ENCODE measurements around the gene REEP2.
"Not testable (repeated sequence)": the region's sequence is repeated elsewhere in the genome, so short reads cannot be mapped to it uniquely, and the experiment has no call there.

Gene REEP2, protein sequence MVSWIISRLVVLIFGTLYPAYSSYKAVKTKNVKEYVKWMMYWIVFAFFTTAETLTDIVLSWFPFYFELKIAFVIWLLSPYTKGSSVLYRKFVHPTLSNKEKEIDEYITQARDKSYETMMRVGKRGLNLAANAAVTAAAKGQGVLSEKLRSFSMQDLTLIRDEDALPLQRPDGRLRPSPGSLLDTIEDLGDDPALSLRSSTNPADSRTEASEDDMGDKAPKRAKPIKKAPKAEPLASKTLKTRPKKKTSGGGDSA

DNA sequence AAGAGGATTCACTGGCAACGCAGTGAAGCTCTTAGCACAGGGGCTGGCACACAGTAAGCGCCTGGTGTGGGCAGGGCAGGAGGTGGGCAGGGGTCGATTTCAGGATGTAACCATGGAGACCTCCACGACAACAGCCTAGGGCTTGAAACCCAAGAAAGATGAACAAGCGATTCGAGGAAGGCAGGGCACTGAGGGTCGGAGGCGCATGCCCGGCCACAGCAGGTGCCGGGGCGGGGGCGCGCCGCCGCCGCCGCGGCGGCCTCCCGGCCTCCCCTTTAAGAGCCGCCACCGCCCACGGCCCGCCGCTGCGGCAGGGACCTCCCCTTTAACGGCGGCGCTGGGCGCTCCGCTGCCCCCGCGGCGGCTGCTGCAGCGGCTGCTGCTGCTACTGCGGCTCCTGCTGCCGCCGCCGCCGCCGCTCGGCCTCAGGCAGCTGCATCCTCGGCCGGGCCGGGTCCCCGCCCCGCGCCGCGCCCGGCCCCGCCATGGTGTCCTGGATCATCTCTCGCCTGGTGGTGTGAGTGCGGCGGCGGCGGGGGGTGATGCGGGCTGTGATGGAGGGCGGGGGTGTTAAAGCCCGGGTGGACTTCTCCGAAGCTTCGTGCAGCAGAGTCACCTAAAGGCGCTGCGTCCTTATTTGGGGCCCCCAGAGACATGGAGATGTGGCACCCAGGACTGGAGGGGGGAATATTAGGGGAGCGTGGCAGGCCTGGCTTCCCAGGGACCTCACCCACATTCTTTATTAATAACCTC is at the start of gene REEP2:
Gene REEP2, plus strand, starts transcription at position 334 of the 753 bp plus-strand sequence. Its CDS starts 152 bp downstream, at position 486.
- DNase-seq (ENCODE audit: low read depth): no peak
- H3K4me3 ChIP-seq (ENCODE audit: low read depth, low read length): peak within 1 kb of the TSS; percentile 67

DNA sequence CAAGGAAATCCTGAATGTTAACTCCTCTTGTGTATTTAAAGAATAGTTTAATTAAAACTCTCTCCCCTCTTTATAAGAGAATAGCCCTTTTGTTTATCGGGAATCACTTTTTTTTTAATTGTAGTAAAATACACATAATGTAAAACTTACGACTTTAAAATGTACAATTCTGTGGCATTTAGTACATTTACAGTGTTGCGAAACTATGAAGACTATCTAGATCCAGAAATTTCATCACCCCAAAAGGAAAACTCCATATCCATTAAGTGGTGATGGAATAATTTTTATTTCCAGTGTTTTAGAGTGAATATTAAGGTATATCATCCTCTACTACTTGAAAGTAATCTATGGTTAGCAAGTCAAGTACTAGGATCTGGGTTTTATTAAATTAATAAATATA is 49.5 kb upstream of the REEP2 start:
- H3K4me3 ChIP-seq (ENCODE audit: low read depth, low read length): no peak overlapping the region
- DNase-seq (ENCODE audit: low read depth): no peak

DNA sequence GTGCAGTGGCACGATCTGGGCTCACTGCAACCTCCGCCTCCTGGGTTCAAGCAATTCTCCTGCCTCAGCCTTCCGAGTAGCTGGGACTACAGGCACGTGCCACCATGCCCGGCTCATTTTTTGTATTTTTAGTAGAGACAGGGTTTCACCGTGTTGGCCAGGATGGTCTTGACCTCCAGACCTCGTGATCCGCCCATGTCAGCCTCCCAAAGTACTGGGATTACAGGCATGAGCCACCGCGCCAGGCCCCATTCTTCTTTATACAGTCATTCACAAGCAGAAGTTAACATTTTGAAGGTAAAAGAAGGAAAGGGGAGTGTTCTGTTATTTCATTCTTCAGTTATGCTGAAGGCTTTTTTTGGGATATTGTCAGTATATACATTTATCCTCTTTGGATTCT is 48.9 kb upstream of the REEP2 start:
- DNase-seq (ENCODE audit: low read depth); H3K4me3 ChIP-seq (ENCODE audit: low read depth, low read length): not testable (repeated sequence)

DNA sequence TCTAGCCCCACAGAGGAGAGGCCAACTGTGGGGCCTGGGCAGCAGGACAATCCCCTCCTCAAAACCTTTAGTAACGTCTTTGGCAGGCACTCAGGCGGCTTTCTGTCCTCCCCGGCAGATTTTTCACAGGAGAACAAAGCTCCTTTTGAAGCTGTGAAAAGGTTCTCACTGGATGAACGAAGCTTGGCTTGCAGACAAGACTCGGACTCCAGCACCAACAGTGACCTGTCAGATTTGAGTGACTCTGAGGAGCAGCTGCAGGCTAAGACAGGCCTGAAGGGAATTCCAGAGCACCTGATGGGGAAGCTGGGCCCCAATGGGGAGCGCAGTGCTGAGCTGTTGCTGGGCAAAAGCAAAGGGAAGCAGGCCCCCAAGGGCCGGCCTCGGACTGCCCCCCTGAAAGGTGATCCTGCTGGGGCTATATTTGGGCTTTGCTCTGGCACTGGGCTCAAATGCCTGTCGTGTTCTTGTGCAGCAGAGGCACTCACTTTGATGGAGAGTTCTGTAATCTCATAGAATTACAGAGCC is 46.9 kb upstream of the REEP2 start:
- peak; percentile 6 for DNase-seq (ENCODE audit: low read depth)

DNA sequence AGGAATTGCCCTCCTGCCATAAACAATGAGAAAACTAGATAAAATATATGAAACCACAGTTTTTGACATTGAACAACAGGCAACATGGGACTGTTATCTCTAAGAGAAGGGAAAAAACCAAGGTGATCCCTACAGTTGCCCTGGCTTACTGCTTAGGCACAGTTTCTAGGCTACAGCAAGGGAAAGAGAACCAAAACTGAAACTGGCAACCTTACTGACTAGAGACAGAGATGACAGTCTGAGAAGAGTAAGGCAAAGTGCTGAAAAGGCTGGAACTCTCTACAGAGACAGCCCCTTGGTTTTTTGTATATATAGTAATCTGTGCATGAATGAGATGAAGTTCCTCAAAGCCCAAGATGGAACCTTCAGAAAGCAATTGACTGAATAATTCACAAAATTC is 36.2 kb upstream of the REEP2 start:
- H3K4me3 ChIP-seq (ENCODE audit: low read depth, low read length): no peak overlapping the region
- no peak for DNase-seq (ENCODE audit: low read depth)

More for the DNA sequence above, 46.9 kb upstream of the REEP2 start:
- H3K4me3 ChIP-seq (ENCODE audit: low read depth, low read length): no peak overlapping the region

DNA sequence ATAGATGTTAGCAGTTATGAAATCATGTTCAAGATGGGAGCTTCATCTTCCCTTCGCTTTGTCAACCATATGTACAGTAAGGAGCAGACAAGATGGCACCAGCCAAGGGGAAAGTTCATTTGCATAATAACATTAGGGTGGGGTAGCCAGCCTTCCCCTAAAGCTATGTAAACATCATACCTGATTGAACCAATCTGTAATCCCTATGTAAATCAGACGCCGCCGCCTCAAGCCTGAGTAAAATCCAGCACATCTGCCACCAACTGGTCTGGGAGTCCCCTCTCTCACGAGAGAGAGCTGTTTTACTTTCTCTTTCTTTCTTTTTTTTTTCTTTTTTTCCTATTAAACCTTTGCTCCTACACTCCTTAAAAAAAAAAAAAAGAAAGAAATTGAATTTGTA is 30.8 kb upstream of the REEP2 start:
- H3K4me3 ChIP-seq (ENCODE audit: low read depth, low read length): no peak overlapping the region
- DNase-seq (ENCODE audit: low read depth): no peak

- H3K4me3 ChIP-seq (ENCODE audit: low read depth, low read length); DNase-seq (ENCODE audit: low read depth): not testable (repeated sequence)
Observed at GRCh38 chr5:138410996-138411640, 27.7 kb upstream of the REEP2 start.

DNA sequence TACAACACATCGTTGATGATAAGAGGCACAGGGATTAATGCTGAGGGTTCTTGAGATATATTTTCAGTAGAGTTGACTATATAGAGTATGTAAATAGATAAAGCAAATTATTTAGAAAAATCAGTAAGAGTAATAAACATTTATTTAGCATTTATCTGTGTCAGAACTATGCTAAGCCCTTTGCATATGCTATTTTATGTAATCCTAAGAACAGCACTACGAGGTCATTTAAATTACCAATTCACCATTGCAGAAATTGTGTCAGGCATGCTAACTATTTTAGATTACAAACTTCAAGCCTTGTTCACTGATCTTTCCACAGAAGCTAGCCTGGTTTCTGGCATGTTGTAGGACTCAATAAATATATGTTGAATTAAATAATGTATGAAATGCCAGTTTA is 20.4 kb upstream of the REEP2 start:
- no peak for DNase-seq (ENCODE audit: low read depth)
- H3K4me3 ChIP-seq (ENCODE audit: low read depth, low read length): no peak overlapping the region

DNA sequence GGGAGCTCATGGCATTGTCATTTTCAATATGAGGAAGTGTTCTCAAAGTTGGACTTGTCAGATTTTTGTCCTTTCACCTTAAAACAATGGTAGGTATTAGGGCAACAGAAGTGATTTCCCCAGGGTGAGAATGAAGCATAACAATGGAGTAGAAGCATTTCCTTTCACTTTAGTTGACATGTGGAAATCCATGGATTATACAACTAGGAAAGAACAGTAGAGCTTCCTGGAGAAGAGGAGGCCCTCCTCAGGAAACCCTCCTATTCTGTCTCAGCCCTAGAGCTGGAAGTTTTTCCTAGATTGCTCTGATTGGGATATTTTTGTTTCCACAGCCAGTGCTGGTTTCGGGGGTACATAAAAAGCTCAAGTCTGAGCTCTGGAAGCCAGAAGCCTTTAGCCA is 13.8 kb upstream of the REEP2 start:
- DNase-seq (ENCODE audit: low read depth): no peak
- H3K4me3 ChIP-seq (ENCODE audit: low read depth, low read length): no peak overlapping the region

DNA sequence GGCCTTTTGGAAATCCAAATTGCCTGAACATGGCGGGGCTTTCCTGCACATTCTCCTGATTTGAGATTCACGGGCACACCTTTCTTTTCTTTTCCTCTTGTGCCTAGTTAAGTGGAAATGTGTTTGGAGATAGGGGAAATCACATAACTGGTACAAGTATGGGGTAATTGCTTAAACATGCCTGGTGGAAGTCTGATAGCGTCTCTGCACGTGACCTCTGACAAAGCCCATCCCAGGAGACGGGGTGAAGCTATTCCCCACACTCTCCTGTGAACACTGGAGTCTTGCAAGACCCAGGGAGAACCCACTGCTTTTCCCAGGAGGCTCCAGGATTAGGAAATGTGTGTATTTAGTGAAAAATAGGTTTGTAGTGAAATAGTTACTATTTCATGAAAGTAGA is 2.9 kb upstream of the REEP2 start:
- H3K4me3 ChIP-seq (ENCODE audit: low read depth, low read length): no peak overlapping the region
- DNase-seq (ENCODE audit: low read depth): no peak

- no peak for DNase-seq (ENCODE audit: low read depth)
Observed at GRCh38 chr5:138438003-138438723, 694 bp upstream of the REEP2 start.

DNA sequence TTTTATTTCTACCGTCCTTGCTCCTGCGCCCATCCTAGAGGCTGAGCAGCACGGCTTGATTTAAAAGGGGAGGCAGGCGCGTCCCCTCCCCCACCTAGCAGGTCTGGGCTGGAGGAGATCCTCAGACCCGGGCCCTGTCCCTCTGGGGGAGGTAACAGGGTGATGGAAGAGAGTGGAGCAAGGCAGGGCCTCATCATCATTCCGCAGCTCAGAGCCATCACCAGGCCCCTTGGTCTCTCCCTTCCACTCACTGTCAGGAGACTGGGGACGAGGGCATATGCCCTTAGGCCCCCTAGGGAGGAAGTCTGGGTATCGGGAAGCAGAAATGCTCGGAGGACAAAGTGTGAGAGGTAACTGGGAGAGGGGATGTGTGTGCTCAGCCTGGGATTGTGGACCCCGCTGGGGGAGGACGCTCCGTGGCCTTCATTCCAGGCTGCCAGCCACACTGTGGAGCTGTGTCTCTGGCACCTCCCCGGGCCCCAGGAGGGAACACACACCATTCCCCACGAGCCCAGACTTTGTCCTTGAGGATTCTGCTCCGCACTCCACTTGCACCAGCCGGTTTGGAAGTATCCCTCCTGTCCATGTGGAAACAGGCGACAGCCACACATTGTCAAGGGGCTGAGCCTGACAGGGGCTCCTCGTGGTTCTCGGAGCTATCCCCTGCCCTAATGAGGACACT is 761 bp downstream of the REEP2 start:
- peak overlapping the region; percentile 67 for H3K4me3 ChIP-seq (ENCODE audit: low read depth, low read length)
- DNase-seq (ENCODE audit: low read depth): no peak

More at GRCh38 chr5:138438003-138438723, 694 bp upstream of the REEP2 start:
- H3K4me3 ChIP-seq (ENCODE audit: low read depth, low read length): peak overlapping the region; percentile 67

- DNase-seq (ENCODE audit: low read depth): no peak
- peak overlapping the region; percentile 67 for H3K4me3 ChIP-seq (ENCODE audit: low read depth, low read length)
Observed at GRCh38 chr5:138440159-138441073, 1.6 kb downstream of the REEP2 start.

DNA sequence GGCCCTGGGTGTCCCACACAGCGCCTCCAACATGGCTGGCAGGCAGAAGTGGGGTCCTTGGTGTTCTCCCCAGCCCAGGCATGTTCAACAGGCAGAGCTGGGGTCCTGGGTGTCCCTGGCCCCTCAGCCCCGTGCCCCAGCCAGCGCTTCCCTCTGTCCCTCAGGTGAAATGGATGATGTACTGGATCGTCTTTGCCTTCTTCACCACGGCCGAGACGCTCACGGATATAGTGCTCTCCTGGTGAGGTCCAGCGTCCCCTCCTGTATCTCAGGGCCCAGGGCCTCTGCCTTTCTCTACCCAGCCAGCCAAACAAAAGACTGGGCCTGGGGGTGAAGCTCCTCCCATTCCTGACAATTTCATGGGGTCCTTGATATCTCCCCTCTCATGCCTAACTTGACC is 2.4 kb downstream of the REEP2 start:
- no peak overlapping the region for H3K4me3 ChIP-seq (ENCODE audit: low read depth, low read length)
- no peak for DNase-seq (ENCODE audit: low read depth)

DNA sequence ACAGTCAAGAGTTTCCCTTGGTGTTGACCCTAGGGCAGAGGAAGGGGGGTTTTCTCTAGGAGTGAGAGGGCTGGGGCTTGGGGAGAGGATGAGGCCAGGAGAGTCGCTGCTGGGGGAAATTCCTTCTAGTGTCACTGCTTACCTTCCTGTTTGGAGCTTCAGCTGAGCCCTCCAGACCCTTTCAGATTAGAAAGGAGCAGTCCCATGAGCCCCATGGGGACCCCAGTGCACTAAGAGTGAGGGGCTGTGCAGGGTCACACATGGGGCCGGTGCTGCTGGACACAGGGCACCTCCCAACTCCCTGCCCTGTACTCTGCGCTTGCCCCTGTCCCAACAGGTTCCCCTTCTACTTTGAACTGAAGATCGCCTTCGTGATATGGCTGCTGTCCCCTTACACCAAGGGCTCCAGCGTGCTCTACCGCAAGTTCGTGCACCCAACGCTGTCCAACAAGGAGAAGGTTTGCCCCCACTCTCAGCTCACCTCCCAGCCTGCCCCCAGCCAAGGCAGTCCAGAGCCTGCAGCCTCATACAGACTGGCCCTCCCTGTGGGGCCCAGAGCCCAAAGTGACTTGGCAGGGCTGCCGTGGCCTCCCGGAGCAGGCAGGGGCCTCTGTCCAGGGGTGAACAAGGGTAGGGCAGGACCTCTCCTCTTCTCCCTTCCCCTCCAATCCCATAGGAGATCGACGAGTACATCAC is 5.4 kb downstream of the REEP2 start:
- DNase-seq (ENCODE audit: low read depth): no peak
- no peak overlapping the region for H3K4me3 ChIP-seq (ENCODE audit: low read depth, low read length)

DNA sequence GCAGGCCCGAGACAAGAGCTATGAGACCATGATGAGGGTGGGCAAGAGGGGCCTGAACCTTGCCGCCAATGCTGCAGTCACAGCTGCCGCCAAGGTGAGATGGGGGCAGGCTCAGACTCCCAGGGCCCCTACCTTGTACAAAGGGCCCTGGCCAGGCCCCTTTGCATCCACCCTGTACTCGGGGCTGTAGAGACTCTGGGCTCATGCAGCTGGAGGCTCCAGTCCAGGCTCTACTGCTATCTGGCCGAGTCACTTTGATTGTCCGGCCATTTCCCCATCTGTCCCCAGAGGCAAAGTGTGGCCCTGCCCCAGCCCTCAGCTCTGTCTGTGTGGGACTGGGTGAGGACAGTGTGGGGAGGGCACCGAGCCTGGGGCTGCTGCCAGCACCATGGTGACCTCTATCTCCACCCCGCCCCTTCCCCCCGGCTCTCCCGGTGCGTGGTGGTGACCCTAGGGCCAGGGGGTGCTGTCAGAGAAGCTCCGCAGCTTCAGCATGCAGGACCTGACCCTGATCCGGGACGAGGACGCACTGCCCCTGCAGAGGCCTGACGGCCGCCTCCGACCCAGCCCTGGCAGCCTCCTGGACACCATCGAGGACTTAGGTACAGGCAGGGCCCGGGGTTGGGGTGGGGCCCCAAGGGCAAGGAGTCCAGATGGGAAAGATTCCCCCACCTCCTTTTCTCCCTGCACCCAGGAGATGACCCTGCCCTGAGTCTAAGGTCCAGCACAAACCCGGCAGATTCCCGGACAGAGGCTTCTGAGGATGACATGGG is 6.1 kb downstream of the REEP2 start:
- no peak overlapping the region for H3K4me3 ChIP-seq (ENCODE audit: low read depth, low read length)
- no peak for DNase-seq (ENCODE audit: low read depth)
